HG03378 (cell line): Measurements from ENCODE around the gene B4GALT5.
"Not testable (repeated sequence)": the region's sequence is repeated elsewhere in the genome, so short reads cannot be mapped to it uniquely, and the experiment has no call there.

Source experiments
- ATAC-seq: cut with Tn5 transposase; IDR thresholded peaks from one replicate; pipeline ENCODE4 v1.9.1; 2021; ENCODE audit warnings: mild to moderate bottlenecking, moderate library complexity; ENCODE audit not compliant: unreplicated experiment

Gene B4GALT5

GRCh38 chr20:49631061-49631716 is 82.5 kb downstream of the B4GALT5 start:
- peak; percentile 33 for ATAC-seq

GRCh38 chr20:49630396-49630951 is 83.2 kb downstream of the B4GALT5 start:
- ATAC-seq = peak; percentile 74

DNA sequence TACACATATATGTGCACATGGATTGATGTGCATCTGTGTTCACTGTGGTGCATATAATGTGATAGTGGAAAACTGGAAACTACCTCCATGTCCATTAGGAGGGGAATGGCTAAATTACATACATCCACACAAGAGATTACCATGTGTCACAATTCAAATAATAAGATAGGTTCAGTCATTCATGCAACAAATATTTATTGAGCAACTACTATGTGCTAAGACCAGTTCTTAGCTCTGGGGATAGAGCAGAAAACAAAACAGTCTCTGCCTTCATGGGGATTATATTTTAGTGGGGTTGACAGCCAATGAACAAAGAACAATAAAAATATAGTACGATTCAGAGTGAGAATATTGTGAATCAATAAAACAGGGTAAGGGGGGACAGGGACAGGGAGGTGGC is 84.1 kb downstream of the B4GALT5 start:
- ATAC-seq = no peak

DNA sequence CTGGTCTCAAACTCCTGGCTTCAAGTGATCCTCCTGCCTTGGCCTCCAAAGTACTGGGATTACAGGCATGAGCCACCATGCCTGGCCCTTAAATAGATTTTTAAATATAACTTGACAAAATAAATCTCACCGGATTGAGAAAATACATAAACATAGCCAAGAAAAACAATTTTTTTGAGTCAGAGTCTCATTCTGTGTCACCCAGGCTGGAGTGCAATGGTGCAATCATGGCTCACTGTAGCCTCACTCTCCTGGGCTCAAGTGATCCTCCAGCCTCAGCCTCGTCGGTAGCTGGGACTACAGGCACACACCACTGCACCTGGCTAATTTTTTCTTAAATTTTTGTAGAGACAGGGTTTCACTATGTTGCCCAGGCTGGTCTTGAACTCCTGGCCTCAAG is 85.4 kb downstream of the B4GALT5 start:
- ATAC-seq = not testable (repeated sequence)

GRCh38 chr20:49627329-49627761 is 86.3 kb downstream of the B4GALT5 start:
- ATAC-seq = no peak

DNA sequence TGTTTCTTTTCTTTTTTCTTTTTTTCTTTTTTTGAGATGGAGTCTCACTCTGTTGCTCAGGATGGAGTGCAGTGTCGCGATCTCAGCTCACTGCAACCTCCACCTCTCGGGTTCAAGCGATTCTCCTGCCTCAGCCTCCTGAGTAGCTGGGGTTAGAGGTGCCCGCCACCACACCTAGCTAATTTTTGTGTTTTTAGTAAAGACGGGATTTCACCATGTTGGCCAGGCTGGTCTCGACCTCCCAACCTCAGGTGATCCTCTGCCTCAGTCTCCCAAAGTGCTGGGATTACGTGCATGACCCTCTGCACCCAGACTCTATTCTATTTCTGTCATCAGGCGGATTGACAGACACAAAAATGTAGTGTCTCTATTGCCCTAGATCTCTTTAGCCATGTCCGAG is 88.7 kb downstream of the B4GALT5 start:
- ATAC-seq = not testable (repeated sequence)

GRCh38 chr20:49624317-49624716 is 89.4 kb downstream of the B4GALT5 start:
- ATAC-seq = no peak

DNA sequence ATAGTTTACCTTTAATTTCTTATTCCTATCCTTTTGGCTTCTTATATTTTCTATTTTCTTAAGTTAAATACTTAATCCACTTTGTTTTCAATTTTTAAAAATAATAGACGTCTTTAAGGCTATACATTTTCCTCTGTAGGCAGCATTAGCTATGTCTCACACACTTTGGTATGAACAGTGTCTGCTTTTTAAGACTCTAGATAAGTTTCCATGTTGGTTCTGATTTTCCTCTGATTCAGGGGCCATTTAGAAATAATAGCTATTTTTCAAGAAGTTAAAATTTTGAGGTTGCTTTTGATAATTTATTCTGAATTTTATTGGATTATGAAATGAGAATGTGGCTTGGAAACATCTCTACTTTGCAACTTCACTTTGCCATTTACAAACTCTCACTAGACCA is 91.4 kb downstream of the B4GALT5 start:
- ATAC-seq = no peak

GRCh38 chr20:49620364-49621240 is 93.1 kb downstream of the B4GALT5 start:
- peak; percentile 87 for ATAC-seq

DNA sequence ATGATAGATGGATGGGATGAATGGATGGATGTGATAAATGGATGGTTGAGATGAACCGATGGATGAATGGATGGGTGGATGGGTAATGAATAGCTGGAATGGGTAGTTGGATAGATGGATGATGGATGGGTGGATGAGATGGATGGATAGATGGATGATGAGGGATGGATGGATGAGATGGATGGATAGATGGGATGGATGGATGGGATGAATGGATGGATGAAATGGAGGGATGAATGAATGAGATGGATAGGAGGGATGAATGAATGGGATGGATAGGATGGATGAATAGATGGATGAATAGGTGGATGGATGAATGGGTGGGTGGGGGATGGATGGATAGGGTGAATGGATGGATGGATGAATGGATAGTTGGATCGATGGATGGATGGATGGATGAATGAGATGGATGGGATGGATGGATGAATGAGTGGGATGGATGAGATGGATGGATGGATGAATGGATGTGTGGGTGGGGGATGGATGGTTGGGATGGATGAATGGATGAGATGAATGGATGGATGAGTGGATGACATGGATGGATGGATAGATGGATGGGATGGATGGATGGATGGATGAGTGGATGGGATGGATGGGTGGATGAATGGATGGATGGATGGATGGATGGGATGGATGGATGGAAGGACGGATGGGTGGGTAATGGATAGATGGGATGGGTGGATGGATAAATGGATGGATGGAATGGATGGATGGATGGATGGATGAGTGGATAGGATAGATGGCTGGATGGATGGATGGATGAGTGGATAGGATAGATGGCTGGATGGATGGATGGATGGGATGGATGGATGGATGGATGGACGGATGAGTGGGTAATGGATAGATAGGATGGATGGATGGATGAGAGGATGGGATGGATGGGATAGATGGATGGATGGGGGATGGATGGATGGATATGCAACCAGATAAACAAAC is 94.3 kb downstream of the B4GALT5 start:
- no peak for ATAC-seq

DNA sequence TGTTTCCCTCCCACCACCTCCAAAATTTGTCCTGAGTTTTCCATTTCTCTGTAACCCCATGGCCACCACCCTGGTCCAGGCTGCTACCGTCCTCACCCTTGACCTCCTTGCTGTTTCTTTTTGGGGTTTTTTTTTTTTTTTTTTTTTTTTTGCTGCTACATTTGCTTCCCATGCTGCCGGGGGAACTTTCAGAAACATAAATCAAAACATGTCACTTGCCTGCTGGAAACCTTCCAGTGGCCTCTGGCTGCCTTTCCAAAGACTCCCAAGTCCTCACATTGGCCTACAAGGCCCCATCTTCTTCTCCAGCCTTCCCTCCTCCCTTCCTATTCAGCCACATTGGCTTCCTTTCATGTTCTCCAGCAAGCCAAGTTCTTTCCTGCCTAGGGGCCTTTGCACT is 95.4 kb downstream of the B4GALT5 start:
- ATAC-seq = no peak

GRCh38 chr20:49617394-49617793 is 96.3 kb downstream of the B4GALT5 start:
- ATAC-seq = not testable (repeated sequence)

DNA sequence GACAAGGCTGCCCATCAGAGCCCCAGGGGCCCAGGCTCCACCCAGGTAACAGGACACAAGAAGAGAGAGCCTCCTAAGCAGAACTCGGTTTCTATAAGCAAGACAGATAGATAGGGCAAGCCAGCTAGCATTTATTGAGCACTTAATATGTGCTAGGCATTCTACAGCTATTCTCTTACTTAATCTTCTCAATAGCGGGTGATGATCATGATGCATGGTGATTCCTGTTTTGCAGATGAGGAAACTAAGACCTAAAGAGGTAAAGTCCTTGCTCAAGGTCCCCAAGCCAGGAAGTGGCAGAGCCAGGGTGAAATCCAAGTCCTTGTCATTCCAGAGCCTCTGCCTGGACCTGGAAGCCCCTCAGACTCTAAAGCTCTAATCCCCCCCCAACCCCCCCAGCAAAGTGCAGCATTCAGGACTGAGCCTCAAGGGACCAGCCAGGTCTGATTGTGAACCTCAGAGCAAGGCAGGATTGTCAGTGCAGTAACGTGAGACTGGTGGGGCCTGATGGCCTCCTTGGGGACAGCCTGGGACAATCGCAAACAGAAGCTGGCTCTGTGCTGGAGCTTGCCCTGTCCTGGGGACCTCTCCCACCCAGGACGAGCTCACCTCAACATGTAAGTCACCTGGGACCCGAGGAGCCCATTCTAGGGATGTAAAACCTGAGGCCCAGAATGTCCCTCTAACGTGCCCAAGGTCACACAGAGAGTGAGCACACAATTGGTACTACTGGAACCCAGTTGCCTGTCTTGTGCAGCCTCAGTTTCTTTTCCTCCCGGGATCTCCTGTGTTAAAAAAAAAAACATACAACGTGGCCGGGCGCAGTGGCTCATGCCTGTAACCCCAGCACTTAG is 97.3 kb downstream of the B4GALT5 start:
- no peak for ATAC-seq

DNA sequence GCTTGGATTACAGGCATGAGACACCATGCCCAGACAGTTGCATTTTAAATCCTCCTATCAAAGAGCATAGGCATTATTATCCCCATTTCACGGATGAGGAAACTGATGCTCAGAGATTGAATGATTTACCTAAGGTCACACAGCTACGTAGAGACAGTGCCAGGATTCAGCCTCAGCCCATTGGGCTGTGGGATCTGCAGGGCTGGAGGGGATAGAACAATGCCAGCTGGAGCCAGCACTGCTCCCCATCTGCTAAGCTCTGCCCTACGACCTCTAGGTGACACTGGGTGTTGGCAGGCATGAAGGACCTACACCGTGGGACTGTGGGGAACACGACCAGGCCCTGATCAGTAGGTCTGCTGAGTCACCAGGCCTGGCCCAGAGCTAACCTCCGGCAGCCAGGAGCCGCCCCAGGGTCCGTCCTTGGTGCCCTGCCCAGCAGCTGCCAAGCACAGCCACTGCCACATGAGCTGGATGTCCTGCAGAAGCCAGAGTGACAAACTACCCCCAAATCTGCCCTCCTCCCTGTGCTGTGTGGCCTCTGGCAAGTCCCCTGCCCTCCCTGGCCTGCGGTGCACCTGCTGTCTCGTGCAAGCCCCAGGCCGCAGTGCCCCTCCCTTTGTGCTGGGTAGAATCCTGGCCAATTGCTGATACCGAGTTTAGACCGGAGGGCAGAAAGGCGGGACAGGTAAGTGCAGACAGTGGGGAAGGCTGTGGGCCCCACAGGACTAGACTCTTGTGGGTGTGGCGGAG is 98.1 kb downstream of the B4GALT5 start:
- no peak for ATAC-seq

DNA sequence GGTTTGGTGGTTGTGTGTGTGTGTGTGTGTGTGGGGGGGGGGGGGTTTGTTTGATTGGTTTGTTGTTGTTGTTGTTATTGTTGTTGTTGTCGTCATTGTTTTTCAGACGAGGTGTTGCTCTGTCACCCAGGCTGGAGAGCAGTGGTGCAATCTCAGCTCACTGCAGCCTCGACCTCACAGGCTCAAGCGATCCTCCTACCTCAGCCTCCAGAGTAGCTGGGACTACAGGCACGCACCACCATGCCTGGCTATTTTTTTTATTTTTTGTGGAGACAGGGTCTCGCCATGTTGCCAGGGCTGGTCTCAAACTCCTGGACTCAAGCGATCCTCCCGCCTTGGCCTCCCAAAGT is 98.7 kb downstream of the B4GALT5 start:
- ATAC-seq = not testable (repeated sequence)

DNA sequence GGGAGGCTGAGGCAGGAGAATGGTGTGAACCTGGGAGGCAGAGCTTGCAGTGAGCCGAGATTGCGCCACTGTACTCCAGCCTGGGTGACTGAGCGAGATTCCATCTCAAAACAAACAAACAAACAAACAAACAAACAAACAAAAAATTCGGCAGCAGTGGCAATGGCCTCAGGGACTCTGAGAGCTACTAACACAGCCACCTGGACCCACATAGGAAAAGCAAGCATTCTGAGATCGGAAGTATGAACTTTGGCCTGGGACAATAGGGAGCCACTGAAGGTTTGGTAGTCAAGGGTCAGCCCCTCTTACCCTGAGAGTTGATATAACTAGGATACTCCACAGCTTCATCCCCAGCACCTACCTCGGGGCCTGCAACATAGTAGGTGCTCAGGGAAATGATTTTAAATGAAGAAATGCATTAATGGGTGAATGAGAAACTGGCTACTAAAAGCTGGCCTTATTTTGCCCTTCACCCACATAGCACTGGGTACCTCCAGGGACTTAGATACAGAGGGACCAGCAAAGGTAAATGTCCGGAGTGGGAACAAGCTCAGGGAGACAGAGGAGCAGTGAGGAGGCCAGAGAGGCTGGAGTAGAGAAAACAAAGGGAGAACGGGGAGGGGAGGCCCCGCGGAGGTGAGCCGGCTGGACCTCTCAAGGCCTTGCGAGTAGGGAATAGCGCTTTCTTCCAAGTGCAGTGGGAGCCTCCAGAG is 99.2 kb downstream of the B4GALT5 start:
- no peak for ATAC-seq

DNA sequence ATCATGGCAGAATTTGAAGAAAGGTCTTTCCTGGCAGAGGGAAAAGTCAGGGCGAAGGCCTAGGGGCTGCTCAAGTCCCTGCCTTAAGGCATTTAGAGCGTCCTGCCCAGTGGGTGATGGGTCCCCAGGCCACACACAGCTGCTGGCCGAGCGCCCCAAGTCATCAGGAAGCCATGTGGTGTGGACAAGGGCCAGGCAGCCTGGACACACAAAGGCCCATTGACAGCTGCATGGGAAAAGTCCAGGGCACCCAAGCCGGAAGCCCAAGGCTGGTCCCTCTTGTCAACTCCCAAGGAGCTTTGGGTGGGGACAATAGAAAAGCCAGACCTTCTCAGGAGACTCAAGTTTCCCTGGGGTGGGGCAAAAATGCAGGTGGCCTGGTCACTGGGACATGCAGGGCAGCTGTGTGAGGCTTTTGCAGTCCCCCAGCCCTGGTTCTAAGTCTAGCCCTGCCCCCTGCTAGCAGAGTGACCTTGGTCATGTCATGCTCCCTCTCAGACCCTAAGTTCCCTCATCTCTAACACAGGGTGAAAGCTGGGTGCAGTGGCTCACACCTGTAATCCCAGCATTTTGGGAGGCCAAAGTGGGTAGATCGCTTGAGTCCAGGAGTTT is 101.4 kb downstream of the B4GALT5 start:
- no peak for ATAC-seq

- ATAC-seq = not testable (repeated sequence)
Observed at GRCh38 chr20:49611539-49612126, 102.0 kb downstream of the B4GALT5 start.
